Dendritic cell treated with granulocyte-macrophage colony-stimulating factor and Interleukin-4, amounts not matched to agents 40 ng/mL and 50 ng/mL, for 4 days (primary cell): ENCODE measurements around the gene PLEKHJ1.

Source experiments
- H3K27ac Mint-ChIP-seq: one replicate; pipeline ENCODE4 v1.8.0; 2022; ENCODE audit warnings: mild to moderate bottlenecking, mixed read lengths
- H3K27me3 Mint-ChIP-seq: one replicate; pipeline ENCODE4 v1.8.0; 2022; ENCODE audit warnings: mild to moderate bottlenecking, mixed read lengths
- H3K36me3 Mint-ChIP-seq: one replicate; pipeline ENCODE4 v1.8.0; 2022; ENCODE audit warnings: low read depth, mixed read lengths
- H3K4me1 Mint-ChIP-seq: one replicate; pipeline ENCODE4 v1.8.0; 2022; ENCODE audit warnings: low read depth, mixed read lengths
- H3K4me3 Mint-ChIP-seq: one replicate; pipeline ENCODE4 v1.8.0; 2022; ENCODE audit warnings: mild to moderate bottlenecking, moderate library complexity, mixed read lengths
- H3K9me3 Mint-ChIP-seq: one replicate; pipeline ENCODE4 v1.8.0; 2022; ENCODE audit warnings: mixed read lengths
- intact Hi-C: fragments of 100-400 bp; cut with micrococcal nuclease; formaldehyde crosslinking; loops from one replicate; pipeline ENCODE4 v1.15.0; 2022

The PLEKHJ1 gene

DNA sequence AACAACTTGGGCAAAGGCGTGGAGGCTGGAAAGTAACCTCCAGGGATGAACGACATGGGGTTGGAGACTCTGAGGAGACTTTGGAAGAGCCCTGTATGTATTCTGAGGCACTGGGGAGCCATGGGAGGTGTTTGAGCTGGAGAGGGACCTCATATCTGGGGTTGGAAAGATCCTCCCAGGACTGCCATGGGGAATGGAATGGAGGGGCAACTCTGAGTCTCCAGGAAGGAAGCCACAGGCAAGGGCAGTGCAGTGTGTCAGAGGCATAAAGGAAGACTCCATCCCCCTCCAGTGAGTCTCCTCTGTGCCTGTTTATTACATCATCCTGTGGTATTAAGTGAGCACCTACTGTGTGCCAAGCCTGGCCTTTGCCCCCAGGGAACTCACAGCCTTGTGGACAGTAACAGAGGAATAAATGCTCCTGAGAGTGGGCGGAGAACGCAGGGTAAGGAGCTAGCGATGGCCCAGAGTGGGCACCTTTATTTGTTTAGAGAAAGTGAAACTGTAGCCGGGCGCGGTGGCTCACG, 38.1 kb upstream of the PLEKHJ1 start:
- intact Hi-C loops = loop anchor here (2.0 to 10.0 kb wide), 3 partner anchors 43 to 341 kb away; partner anchors contain the start of gene AP3D1
- peak overlapping the region; percentile 90 for H3K4me3 Mint-ChIP-seq

DNA sequence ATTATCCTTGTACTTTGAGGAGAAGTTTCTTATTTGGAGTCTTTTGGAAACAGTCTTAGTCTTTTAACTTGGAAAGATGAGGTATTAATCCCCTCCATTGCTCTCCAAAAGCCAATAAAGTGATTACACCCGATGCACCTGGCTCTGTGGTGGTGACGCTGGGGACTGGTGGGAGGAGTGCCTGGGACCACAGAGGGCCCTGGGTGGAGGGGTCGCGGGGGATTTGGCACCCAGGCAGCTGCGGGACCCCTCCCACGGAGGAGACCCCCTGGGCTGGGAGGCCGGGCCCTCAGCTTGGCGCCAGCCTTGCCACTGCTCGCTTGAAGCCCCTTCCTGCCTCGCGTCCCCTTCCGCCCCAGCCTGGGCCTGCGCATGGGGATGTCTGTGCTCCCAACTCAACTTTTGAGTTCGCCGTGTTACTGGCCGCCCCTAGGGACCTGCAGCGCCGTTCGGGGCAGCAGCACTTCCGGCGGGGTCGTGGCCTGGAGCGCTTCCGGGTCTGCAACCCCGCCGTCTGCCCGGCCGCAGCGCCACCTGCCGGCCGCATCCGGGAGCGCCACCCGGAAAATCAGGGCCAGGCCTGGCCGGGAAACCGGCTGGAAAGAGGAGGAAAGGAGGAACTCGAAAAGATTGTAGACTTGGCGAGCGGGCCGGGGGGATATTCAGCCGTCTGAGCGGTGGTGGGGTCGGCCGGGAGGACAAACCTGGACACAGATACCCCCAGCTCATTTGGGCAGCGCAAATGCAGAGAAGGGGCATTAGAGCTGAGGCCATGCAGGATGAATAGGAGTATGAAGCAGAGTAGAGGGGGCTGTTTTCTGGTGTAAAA, 37.4 kb upstream of the PLEKHJ1 start:
- peak overlapping the region; percentile 90 for H3K4me3 Mint-ChIP-seq
- no peaks in the 10 kb centered on the region for H3K27me3 Mint-ChIP-seq
- H3K27ac Mint-ChIP-seq = peak overlapping the region; percentile 98
- peaks cover 61% of the 10 kb centered on the region for H3K4me1 Mint-ChIP-seq
- intact Hi-C loops = loop anchor here (1.0 to 10.0 kb wide), 4 partner anchors 37 to 341 kb away; partner anchors contain the start of genes AP3D1, PLEKHJ1 and SF3A2
- H3K36me3 Mint-ChIP-seq = peaks cover 89% of the 10 kb centered on the region
- H3K9me3 Mint-ChIP-seq = no peaks in the 10 kb centered on the region

More for the DNA sequence above, 38.1 kb upstream of the PLEKHJ1 start:
- Mint-ChIP-seq H3K27ac (peak overlapping the region; percentile 98), H3K4me1 (peaks cover 68% of the 10 kb centered on the region), H3K9me3 (no peaks in the 10 kb centered on the region), H3K27me3 (no peaks in the 10 kb centered on the region), H3K36me3 (peaks cover 94% of the 10 kb centered on the region)

GRCh38 chr19:2271234-2272103, 35.3 kb upstream of the PLEKHJ1 start:
- Mint-ChIP-seq H3K36me3 (peaks cover 69% of the 10 kb centered on the region), H3K4me1 (peaks cover 67% of the 10 kb centered on the region), H3K4me3 (peak overlapping the region; percentile 90), H3K27me3 (no peaks in the 10 kb centered on the region), H3K9me3 (no peaks in the 10 kb centered on the region), H3K27ac (peak overlapping the region; percentile 98)
- intact Hi-C loops = loop anchor here (5.0 to 10.0 kb wide), 2 partner anchors 119 to 343 kb away; partner anchors contain the start of gene AP3D1

DNA sequence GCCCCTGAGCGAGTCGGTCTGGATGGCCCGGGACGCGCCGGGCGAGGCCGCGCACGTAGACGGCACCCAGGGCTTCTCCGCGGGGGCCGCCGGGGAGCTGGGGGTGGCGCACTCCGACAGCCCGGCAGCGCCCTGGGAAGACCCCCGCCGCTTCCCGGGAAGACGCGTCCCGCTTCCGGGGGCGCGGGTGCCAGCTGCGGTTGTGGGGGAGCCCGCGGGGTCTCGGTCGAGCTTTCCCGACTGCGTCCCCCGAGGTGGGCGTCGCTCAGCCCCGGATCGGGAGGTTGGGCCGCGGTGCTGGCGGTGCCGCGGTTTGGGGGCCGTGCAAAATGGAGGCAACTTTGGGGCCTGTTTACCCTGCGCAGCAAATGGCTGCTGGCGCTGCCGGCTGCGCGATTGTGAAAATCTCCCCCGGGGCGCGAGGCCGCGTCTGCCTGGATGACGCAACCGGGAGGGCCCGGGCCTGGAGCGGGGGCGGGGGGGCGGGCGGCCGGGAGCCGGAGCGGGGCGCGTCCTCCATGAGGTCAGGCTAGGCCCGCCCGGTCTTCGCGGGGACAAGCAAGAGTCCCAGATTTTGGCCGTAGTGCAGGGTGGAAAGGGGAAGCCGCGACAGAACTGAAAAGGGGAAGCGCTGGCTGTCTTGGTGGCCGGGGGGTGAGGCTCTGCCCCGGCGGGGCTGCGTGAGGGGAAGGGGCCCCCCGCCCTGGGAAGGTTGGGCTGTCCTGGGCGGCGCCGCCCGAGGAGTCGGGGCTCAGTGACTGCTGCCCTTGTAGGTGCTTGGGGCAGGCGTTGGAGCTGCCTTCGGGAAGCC, 34.5 kb upstream of the PLEKHJ1 start:
- Mint-ChIP-seq H3K27me3 (no peaks in the 10 kb centered on the region), H3K36me3 (peaks cover 63% of the 10 kb centered on the region), H3K27ac (peak overlapping the region; percentile 98), H3K4me1 (peaks cover 70% of the 10 kb centered on the region), H3K4me3 (peak overlapping the region; percentile 90), H3K9me3 (no peaks in the 10 kb centered on the region)
- intact Hi-C loops = loop anchor here (5.0 to 10.0 kb wide), 2 partner anchors 118 to 344 kb away; partner anchors contain the start of gene AP3D1

GRCh38 chr19:2270157-2270422, 34.0 kb upstream of the PLEKHJ1 start:
- Mint-ChIP-seq H3K27ac (peak overlapping the region; percentile 98), H3K27me3 (no peaks in the 10 kb centered on the region), H3K4me1 (peaks cover 71% of the 10 kb centered on the region), H3K4me3 (peak overlapping the region; percentile 90), H3K36me3 (peaks cover 58% of the 10 kb centered on the region), H3K9me3 (no peaks in the 10 kb centered on the region)
- intact Hi-C loops = loop anchor here (5.0 to 10.0 kb wide), 2 partner anchors 118 to 345 kb away; partner anchors contain the start of gene AP3D1

GRCh38 chr19:2269244-2270156, 33.4 kb upstream of the PLEKHJ1 start:
- peak overlapping the region; percentile 90 for H3K4me3 Mint-ChIP-seq
- peak overlapping the region; percentile 98 for H3K27ac Mint-ChIP-seq
- intact Hi-C loops = loop anchor here (5.0 to 10.0 kb wide), 2 partner anchors 117 to 345 kb away; partner anchors contain the start of gene AP3D1
- H3K36me3 Mint-ChIP-seq = peaks cover 54% of the 10 kb centered on the region
- peaks cover 70% of the 10 kb centered on the region for H3K4me1 Mint-ChIP-seq
- no peaks in the 10 kb centered on the region for H3K9me3 Mint-ChIP-seq
- H3K27me3 Mint-ChIP-seq = no peaks in the 10 kb centered on the region

DNA sequence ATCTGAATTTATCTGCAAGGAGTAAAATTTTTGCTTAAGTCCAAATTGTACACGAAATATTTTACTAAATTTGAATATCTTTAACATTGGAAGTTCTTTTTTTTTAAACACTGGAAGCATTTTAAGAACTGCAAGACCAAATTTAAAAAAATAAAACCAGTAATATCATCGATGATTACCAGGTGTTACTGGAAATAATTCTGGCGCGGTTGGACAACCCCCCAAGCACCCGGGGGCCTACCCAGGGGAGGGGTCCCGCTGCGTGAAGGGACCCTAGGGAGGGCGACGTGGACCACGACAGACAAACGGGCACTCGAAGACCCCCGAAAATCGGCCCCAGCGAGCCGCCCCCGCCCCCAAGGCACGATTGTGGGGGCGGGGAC, 32.7 kb upstream of the PLEKHJ1 start:
- peaks cover 48% of the 10 kb centered on the region for H3K36me3 Mint-ChIP-seq
- peak overlapping the region; percentile 90 for H3K4me3 Mint-ChIP-seq
- H3K9me3 Mint-ChIP-seq = no peaks in the 10 kb centered on the region
- no peaks in the 10 kb centered on the region for H3K27me3 Mint-ChIP-seq
- peaks cover 64% of the 10 kb centered on the region for H3K4me1 Mint-ChIP-seq
- H3K27ac Mint-ChIP-seq = peak overlapping the region; percentile 98
- intact Hi-C loops = no loop called here

- intact Hi-C loops = no loop called here
- no peaks in the 10 kb centered on the region for H3K27me3 Mint-ChIP-seq
- H3K9me3 Mint-ChIP-seq = no peaks in the 10 kb centered on the region
- H3K4me1 Mint-ChIP-seq = peaks cover 64% of the 10 kb centered on the region
- peaks cover 44% of the 10 kb centered on the region for H3K36me3 Mint-ChIP-seq
- peak overlapping the region; percentile 90 for H3K4me3 Mint-ChIP-seq
- H3K27ac Mint-ChIP-seq = peak overlapping the region; percentile 98
These were observed 32.3 kb upstream of the PLEKHJ1 start for GRCh38 chr19:2268480-2268830.

GRCh38 chr19:2266183-2266993, 30.3 kb upstream of the PLEKHJ1 start:
- intact Hi-C loops = no loop called here
- Mint-ChIP-seq H3K27ac (peak overlapping the region; percentile 98), H3K4me1 (peaks cover 53% of the 10 kb centered on the region)

DNA sequence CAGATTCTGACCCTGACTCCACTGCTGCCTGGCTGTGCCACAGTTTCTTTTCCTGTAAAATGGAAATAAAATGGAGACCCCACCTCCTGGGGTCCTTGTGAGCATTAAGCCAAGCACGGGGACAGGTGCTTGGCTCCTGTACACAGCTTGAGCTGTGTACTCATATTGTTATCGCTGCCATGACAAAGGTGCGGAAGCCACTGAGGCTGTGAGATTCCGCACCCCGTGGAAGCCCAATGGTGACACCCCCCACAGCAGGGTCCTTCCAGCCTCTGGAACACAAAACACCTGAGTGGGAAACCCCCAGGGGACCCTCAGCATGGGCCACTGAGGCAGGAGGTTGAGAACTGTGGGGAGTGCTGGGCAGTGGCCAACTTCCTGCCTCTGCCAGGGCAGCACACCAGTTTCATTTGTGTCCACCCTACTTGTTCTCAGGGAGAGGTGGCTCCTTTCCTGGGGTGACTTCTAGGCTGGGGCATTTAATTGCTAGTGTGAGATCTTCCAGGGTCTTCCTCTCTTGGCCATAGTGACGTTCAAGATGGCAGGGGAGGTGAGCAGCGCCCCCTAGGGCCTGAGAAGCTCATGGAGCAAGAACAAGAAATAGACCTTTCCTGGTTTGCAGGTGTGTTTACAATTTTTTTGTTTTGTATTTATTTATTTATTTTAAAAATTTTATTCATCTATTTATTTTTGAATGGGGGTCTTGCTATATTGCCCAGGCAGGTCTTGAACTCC, 25.5 kb upstream of the PLEKHJ1 start:
- intact Hi-C loops = no loop called here
- Mint-ChIP-seq H3K4me1 (peaks cover 42% of the 10 kb centered on the region), H3K36me3 (no peaks in the 10 kb centered on the region), H3K9me3 (no peaks in the 10 kb centered on the region), H3K4me3 (no peak overlapping the region), H3K27ac (no peak overlapping the region), H3K27me3 (no peaks in the 10 kb centered on the region)

More at GRCh38 chr19:2266183-2266993, 30.3 kb upstream of the PLEKHJ1 start:
- peaks cover 23% of the 10 kb centered on the region for H3K36me3 Mint-ChIP-seq
- H3K9me3 Mint-ChIP-seq = no peaks in the 10 kb centered on the region
- no peaks in the 10 kb centered on the region for H3K27me3 Mint-ChIP-seq
- H3K4me3 Mint-ChIP-seq = peak overlapping the region; percentile 69

DNA sequence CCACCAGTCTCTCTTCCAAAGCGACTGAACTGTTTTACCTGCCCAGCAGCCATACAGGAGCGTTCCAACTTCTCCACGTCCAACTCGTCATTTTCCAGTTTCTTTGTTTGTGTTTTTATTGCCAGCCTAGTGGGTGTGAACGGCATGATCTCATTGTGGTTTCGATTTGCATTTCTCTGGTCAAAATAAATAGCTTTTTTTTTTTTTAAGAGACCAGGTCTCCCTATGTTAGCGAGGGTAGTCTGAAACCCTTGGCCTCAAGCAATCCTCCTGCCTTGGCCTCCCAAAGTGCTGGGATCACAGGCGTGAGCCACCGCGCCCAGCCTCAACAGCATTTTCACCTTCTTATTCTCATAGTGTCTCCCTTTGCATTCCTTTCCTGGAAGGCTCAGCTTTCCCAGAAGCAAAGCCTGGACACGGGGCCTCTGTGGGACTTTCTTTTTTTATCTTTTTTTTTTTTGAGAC, 24.2 kb upstream of the PLEKHJ1 start:
- Mint-ChIP-seq H3K9me3 (no peaks in the 10 kb centered on the region), H3K4me3 (no peak overlapping the region), H3K27ac (no peak overlapping the region), H3K4me1 (peaks cover 30% of the 10 kb centered on the region), H3K27me3 (peaks cover 8% of the 10 kb centered on the region), H3K36me3 (no peaks in the 10 kb centered on the region)
- intact Hi-C loops = no loop called here
